Gastrocnemius medialis (tissue), 4 donors: ENCODE measurements around the gene DIAPH3. TPM values are rescaled to one million over a fixed set of nuclear protein-coding genes. Genes with fewer than 3 reads are reported as not detected.

Source experiments
- ATAC-seq, 2 donors: fragments of 150-250 bp; one replicate each; pipeline ENCODE4 v1.9.1; 2016
- DNase-seq, 2 donors: peaks; one replicate each; pipeline ENCODE4 v3.0.0-alpha.2; 2019
- H3K27ac ChIP-seq, 4 donors: fragments of 200-600 bp; sonication (generic); 1 replicate in 1 of 4; 2 replicates in 3 of 4; pipeline ENCODE4 v1.5.1; 2016 to 2018; ENCODE audit warnings: mild to moderate bottlenecking in 2 of 4, moderate library complexity in 1 of 4
- H3K27me3 ChIP-seq, 3 donors: fragments of 200-600 bp; sonication (generic) in 2 of 3; 1 replicate in 1 of 3; 2 replicates in 2 of 3; pipeline versions ENCODE4 v1.5.1 to v1.6.0; 2016 to 2019; ENCODE audit warnings: mild to moderate bottlenecking in 1 of 3, moderate library complexity in 1 of 3
- H3K36me3 ChIP-seq, 2 donors: fragments of 200-600 bp; sonication (generic) in 1 of 2; one replicate each; pipeline ENCODE4 v1.5.1; 2017 to 2018
- H3K4me1 ChIP-seq, 2 donors: fragments of 200-600 bp; sonication (generic) in 1 of 2; one replicate each; pipeline ENCODE4 v1.5.1; 2016 to 2017; ENCODE audit warnings: mild to moderate bottlenecking in 2 of 2
- H3K4me3 ChIP-seq, 4 donors: fragments of 200-600 bp; sonication (generic) in 3 of 4; 1 replicate in 1 of 4; 2 replicates in 3 of 4; pipeline ENCODE4 v1.5.1; 2016 to 2019; ENCODE audit warnings: mild to moderate bottlenecking in 2 of 4
- H3K9me3 ChIP-seq, 3 donors: fragments of 200-600 bp; sonication (generic) in 2 of 3; 1 replicate in 1 of 3; 2 replicates in 2 of 3; pipeline ENCODE4 v1.5.1; 2016 to 2019
- POLR2A ChIP-seq, 2 donors: fragments of 450-650 bp; IDR thresholded peaks; one replicate each; pipeline ENCODE4 v1.6.1; 2017; ENCODE audit warnings: antibody characterized with exemption in 2 of 2, mild to moderate bottlenecking in 2 of 2, moderate library complexity in 2 of 2
- in situ Hi-C, 4 donors: fragments of 200-750 bp; cut with MboI; loops; one replicate each; pipeline versions ENCODE4 v1.15.0 to v1.8.0; 2017; ENCODE audit warnings: low sequenced_read_pairs in 4 of 4
- intact Hi-C: fragments of 100-400 bp; cut with DNase I; formaldehyde crosslinking; loops from one replicate; pipeline ENCODE4 v1.15.1; 2023; ENCODE audit warnings: low total_unique reads
- total RNA-seq, 4 donors: library from RNA; depleted of rRNA; stranded (reverse); fragments of >200 nt; gene quantifications; one replicate each; pipeline versions ENCODE4 v1.1.0 to v1.2.3, GENCODE V29; 2016
- TF ChIP-seq, protein P1 (sequence below), 5 experiments: fragments of 450-650 bp in 3 of 5; fragments of 200-600 bp in 2 of 5; sonication (generic) in 2 of 5; IDR thresholded peaks in 4 of 5; conservative IDR thresholded peaks in 1 of 5; 1 replicate in 4 of 5; 2 replicates in 1 of 5; pipeline ENCODE4 v1.5.1; 2016 to 2019; ENCODE audit warnings: antibody characterized with exemption in 5 of 5, mild to moderate bottlenecking in 3 of 5, moderate library complexity in 3 of 5

Gene DIAPH3
- total RNA-seq, 4 donors from 2014 or later, result 0.13 TPM; not detected in 3

DNA sequence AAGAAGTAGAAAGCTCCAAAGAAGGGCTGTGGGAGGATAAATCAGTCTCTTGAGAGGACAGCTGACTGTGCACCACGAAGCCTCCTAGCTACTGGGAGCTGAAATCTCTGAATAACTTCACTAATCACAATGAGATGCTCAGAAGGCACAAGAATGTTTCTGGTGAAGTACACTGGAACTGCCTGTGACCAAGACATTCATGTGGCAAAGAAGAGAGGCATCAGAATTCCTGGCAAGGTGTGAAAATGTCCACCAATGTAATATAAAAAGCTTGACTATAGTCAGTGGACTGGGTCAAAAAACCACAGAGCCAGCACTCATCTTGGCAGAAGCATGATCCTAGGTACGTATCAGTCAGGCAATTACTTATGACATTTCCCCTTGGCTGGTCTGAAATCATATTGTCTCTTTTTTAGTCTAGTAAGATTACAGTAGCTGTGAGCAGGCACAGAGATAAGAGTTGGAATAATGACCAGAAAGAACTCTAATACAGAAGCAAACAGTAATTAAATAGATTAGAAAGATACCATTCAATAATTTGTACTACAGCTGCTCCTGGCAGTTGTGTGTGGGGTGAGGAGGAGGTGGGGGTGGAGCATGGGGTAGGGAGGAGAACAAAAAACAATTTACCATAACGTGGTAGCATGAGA is 434.7 kb downstream of the DIAPH3 start:
- in situ Hi-C loops, result no loop called here
- no peaks in the 10 kb centered on the region for H3K36me3 ChIP-seq
- ATAC-seq (no peak), DNase-seq (no peak)
- intact Hi-C loops, result no loop called here
- no peaks in the 10 kb centered on the region for H3K4me1 ChIP-seq
- no peak overlapping the region for H3K27ac ChIP-seq
- no peaks in the 10 kb centered on the region for H3K9me3 ChIP-seq
- no peak overlapping the region for H3K4me3 ChIP-seq
- TF ChIP-seq, protein P1, sequence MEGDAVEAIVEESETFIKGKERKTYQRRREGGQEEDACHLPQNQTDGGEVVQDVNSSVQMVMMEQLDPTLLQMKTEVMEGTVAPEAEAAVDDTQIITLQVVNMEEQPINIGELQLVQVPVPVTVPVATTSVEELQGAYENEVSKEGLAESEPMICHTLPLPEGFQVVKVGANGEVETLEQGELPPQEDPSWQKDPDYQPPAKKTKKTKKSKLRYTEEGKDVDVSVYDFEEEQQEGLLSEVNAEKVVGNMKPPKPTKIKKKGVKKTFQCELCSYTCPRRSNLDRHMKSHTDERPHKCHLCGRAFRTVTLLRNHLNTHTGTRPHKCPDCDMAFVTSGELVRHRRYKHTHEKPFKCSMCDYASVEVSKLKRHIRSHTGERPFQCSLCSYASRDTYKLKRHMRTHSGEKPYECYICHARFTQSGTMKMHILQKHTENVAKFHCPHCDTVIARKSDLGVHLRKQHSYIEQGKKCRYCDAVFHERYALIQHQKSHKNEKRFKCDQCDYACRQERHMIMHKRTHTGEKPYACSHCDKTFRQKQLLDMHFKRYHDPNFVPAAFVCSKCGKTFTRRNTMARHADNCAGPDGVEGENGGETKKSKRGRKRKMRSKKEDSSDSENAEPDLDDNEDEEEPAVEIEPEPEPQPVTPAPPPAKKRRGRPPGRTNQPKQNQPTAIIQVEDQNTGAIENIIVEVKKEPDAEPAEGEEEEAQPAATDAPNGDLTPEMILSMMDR (IDR thresholded peaks at IDR 0.05 in 4 of 5, conservative IDR thresholded peaks at IDR 0.05 in 1 of 5), result no peak
- TF ChIP-seq POLR2A (IDR thresholded peaks at IDR 0.05), result no peak
- H3K27me3 ChIP-seq, result no peaks in the 10 kb centered on the region

DNA sequence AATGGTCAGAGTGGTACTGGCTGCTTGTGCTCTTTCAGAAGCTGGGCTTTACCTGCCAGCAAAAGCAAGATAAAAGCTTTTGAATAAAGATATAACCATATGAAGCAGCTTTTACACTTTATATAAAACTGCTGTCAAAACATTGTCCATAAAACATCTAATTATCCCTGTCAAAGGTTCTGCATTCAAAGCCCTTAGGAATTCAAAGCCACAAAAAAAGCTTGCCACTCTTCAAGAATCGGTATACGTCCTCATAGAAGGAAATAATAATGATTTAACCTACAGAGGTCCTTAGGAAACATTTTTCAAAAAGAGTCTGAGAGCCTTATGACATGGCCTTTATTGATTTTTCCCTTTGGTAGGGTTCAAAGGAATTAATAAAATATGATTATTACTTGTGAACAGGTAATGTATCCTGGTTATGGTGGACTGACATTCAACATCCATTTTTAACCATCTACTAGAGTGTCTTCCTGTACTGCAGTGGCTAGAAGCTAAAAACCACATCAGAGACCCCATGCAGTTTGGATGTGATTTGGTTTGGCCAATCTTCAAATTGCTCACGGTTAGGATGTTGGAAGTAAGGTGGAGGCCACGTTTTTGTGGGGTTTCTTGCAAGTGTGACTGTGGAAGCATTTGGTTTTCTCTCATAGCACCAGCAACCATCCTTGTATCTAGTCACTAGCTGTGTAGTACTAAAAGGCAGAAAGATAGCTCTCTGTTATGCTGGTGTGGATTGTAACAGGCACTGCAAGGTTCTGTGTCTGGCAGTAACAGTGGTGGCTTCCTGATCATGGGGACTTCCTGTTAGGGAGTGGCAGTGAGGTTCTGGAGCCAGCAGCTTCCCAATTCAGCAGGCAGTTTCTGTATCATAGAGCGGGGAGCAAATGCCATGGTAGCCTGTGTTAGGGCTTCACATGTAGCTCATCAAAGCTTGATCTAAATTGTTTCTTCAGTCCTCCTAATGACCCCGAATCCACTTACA is 441.5 kb downstream of the DIAPH3 start:
- no peak for DNase-seq
- H3K4me3 ChIP-seq, result no peak overlapping the region
- intact Hi-C loops, result no loop called here
- TF ChIP-seq, protein P1 (IDR thresholded peaks at IDR 0.05 in 4 of 5, conservative IDR thresholded peaks at IDR 0.05 in 1 of 5), result no peak
- no peaks in the 10 kb centered on the region for H3K4me1 ChIP-seq
- in situ Hi-C loops, result no loop called here
- no peaks in the 10 kb centered on the region for H3K36me3 ChIP-seq
- no peak for ATAC-seq
- H3K27ac ChIP-seq, result no peak overlapping the region
- no peaks in the 10 kb centered on the region for H3K27me3 ChIP-seq
- H3K9me3 ChIP-seq, result no peaks in the 10 kb centered on the region

DNA sequence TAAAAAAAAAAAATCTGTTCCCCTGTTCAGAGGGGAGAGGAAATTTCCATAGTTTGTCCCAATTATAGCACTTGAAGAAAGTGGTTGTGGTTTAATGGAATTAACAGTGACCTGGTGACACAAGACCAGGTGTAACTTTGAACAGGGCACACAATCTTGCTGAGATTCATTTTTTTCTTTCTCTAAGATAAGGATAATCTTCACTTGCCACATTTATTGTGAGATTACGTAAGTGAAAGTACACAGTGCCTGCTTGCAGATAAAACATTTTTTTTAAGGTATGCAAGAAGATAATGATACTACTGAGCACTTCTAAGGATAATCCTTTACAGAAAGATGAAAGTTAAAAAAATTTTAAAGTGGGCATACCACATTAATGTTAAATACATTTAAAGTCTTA is 448.1 kb downstream of the DIAPH3 start:
- no peak for ATAC-seq
- no peak overlapping the region for H3K27ac ChIP-seq
- intact Hi-C loops (no loop called here), in situ Hi-C loops (no loop called here)
- TF ChIP-seq POLR2A (IDR thresholded peaks at IDR 0.05), result no peak
- TF ChIP-seq, protein P1 (IDR thresholded peaks at IDR 0.05 in 4 of 5, conservative IDR thresholded peaks at IDR 0.05 in 1 of 5), result no peak
- no peaks in the 10 kb centered on the region for H3K36me3 ChIP-seq
- H3K4me3 ChIP-seq, result no peak overlapping the region
- H3K27me3 ChIP-seq, result no peaks in the 10 kb centered on the region
- H3K9me3 ChIP-seq, result no peaks in the 10 kb centered on the region
- no peaks in the 10 kb centered on the region for H3K4me1 ChIP-seq
- DNase-seq, result no peak

DNA sequence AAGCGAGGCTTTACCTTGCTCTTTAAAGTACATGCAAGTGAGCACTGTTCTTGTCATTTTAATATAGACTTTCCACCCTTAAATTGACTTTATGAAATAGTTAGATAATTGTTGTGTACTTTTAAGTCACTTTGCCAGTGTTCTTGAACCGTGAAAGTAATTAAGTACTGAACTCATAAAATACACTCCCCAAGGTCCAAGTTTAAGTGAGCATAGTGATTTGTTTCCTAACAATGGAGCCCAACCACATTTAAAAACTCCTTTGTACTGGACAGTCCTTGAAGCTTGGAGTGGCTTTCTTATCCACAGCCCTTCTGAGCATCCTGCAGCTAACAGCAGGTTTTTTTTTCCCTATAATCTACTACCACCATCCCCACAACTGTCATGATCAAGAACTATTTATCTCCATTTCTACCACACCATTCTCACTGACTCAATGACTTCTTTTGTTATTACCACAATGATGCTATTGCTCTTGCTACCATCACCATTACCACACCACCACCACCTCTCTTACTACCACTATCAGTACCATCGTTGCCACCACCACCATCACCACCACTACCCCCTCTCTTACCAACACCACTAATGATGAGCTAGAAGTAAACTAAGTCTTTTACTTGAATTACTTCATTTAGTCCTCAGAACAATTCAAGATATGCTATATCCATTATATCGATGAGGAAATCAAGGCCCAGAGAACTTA is 452.6 kb downstream of the DIAPH3 start:
- no peak for TF ChIP-seq POLR2A (IDR thresholded peaks at IDR 0.05)
- TF ChIP-seq, protein P1 (IDR thresholded peaks at IDR 0.05 in 4 of 5, conservative IDR thresholded peaks at IDR 0.05 in 1 of 5), result no peak
- Histone ChIP-seq H3K36me3 (no peaks in the 10 kb centered on the region), H3K27ac (no peak overlapping the region), H3K4me1 (no peaks in the 10 kb centered on the region), H3K9me3 (no peaks in the 10 kb centered on the region), H3K4me3 (no peak overlapping the region), H3K27me3 (no peaks in the 10 kb centered on the region)
- no peak for DNase-seq
- no peak for ATAC-seq
- in situ Hi-C loops (no loop called here), intact Hi-C loops (no loop called here)
